Keratinocyte (primary cell): ENCODE results near the gene KATNA1. TPM values are rescaled to one million over a fixed set of nuclear protein-coding genes. Genes with fewer than 3 reads are reported as not detected.
"Not testable (repeated sequence)": the region's sequence is repeated elsewhere in the genome, so short reads cannot be mapped to it uniquely, and the experiment has no call there.

ENCODE experiments used
- DNase-seq: peaks from one replicate; pipeline ENCODE4 v3.0.0-alpha.2; 2011; ENCODE audit warnings: low read depth, missing footprints, low spot score
- FAIRE-seq: peaks from 2 replicates; lab custom pipeline; 2011; peaks lifted over from hg19 to GRCh38; lab: Jason Lieb, UNC
- H2AFZ ChIP-seq: 2 replicates; pipeline ENCODE4 v1.6.0; 2012; ENCODE audit warnings: low read length, control low read depth, inconsistent platforms; ENCODE audit not compliant: control insufficient read depth
- H3K27ac ChIP-seq: 2 replicates; pipeline ENCODE4 v1.5.1; 2011; ENCODE audit warnings: low read length; ENCODE audit not compliant: control insufficient read depth, insufficient read depth
- H3K27me3 ChIP-seq: 3 replicates; pipeline ENCODE4 v1.6.0; 2011; ENCODE audit warnings: low read length; ENCODE audit not compliant: control insufficient read depth, insufficient read depth; ENCODE audit errors: extremely low read depth
- H3K36me3 ChIP-seq, 2 experiments: 2 replicates in 1 of 2; 3 replicates in 1 of 2; pipeline ENCODE4 v1.5.1; 2011; ENCODE audit warnings: low read length in 2 of 2, mild to moderate bottlenecking in 1 of 2; ENCODE audit not compliant: control insufficient read depth in 2 of 2, insufficient read depth in 2 of 2; ENCODE audit errors: extremely low read depth in 1 of 2
- H3K4me1 ChIP-seq: 3 replicates; pipeline ENCODE4 v1.5.1; 2011; ENCODE audit warnings: low read length; ENCODE audit not compliant: control insufficient read depth, insufficient read depth; ENCODE audit errors: extremely low read depth
- H3K4me2 ChIP-seq: 3 replicates; pipeline ENCODE4 v1.6.0; 2011; ENCODE audit warnings: low read depth, low read length; ENCODE audit not compliant: control insufficient read depth, insufficient read depth; ENCODE audit errors: extremely low read depth
- H3K4me3 ChIP-seq, 3 experiments: fragments of 200-600 bp in 1 of 3; sonication (generic) in 1 of 3; 2 replicates in 2 of 3; 3 replicates in 1 of 3; pipeline ENCODE4 v1.5.1; 2011 to 2016; ENCODE audit warnings: low read length in 3 of 3, mild to moderate bottlenecking in 3 of 3, control low read depth in 2 of 3, inconsistent platforms in 1 of 3, low read depth in 1 of 3, mixed read lengths in 1 of 3, mixed run types in 1 of 3, moderate library complexity in 1 of 3; ENCODE audit not compliant: control insufficient read depth in 2 of 3, insufficient read depth in 2 of 3; ENCODE audit errors: extremely low read depth in 1 of 3
- H3K79me2 ChIP-seq: 2 replicates; pipeline ENCODE4 v1.6.0; 2012; ENCODE audit warnings: low read length; ENCODE audit not compliant: control insufficient read depth, insufficient read depth
- H3K9ac ChIP-seq: 3 replicates; pipeline ENCODE4 v1.6.0; 2011; ENCODE audit warnings: low read length; ENCODE audit not compliant: control insufficient read depth, insufficient read depth; ENCODE audit errors: extremely low read depth
- H3K9me1 ChIP-seq: 3 replicates; pipeline ENCODE4 v1.6.0; 2011; ENCODE audit warnings: low read length; ENCODE audit not compliant: control insufficient read depth, insufficient read depth; ENCODE audit errors: extremely low read depth
- H3K9me3 ChIP-seq: 2 replicates; pipeline ENCODE4 v1.5.1; 2012; ENCODE audit warnings: low read depth, low read length; ENCODE audit not compliant: control insufficient read depth
- H4K20me1 ChIP-seq: 3 replicates; pipeline ENCODE4 v1.6.0; 2011; ENCODE audit warnings: low read length; ENCODE audit not compliant: control insufficient read depth, insufficient read depth; ENCODE audit errors: extremely low read depth
- CTCF ChIP-seq, 3 experiments: IDR thresholded peaks in 1 of 3; conservative IDR thresholded peaks in 1 of 3; optimal IDR thresholded peaks in 1 of 3; 2 replicates in 2 of 3; 3 replicates in 1 of 3; pipeline versions ENCODE3 to v1.5.1; 2011; ENCODE audit warnings: low read length in 3 of 3, mild to moderate bottlenecking in 3 of 3, moderate library complexity in 2 of 3, control low read depth in 1 of 3, inconsistent platforms in 1 of 3; ENCODE audit not compliant: insufficient read depth in 2 of 3; ENCODE audit errors: extremely low read depth in 1 of 3
- EZH2 ChIP-seq: IDR thresholded peaks from one replicate; pipeline ENCODE4 v1.6.1; 2012; ENCODE audit warnings: inconsistent platforms, mild to moderate bottlenecking, low read length, moderate library complexity
- dilution Hi-C: fragments of 300-500 bp; cut with MboI; formaldehyde crosslinking; loops from one replicate; pipeline ENCODE4 v1.7.0; 2020; ENCODE audit warnings: low sequenced_read_pairs; ENCODE audit not compliant: extremely low pct_ligation_motif_present
- polyA plus RNA-seq, 5 experiments: library from polyadenylated mRNA; depleted of rRNA in 3 of 5; stranded (reverse) in 3 of 5; stranded (forward) in 1 of 5; unstranded in 1 of 5; fragments of >200 nt; gene quantifications; 1 replicate in 1 of 5; 2 replicates in 3 of 5; 3 replicates in 1 of 5; pipeline versions ENCODE4 v1.2.1 to v1.2.3, GENCODE V29; 2011 to 2012; ENCODE audit warnings: missing spikeins in 2 of 5, low read depth in 1 of 5, low replicate concordance in 1 of 5

The KATNA1 gene
- polyA plus RNA-seq, 1 donor (not counting 4 experiments of a cell fraction or from before 2014, with no cell fraction given), result 36.8 TPM

- FAIRE-seq (no peak), DNase-seq (no peak)
- H3K4me2 ChIP-seq, result no peak overlapping the region
- H3K4me1 ChIP-seq, result no peaks in the 10 kb centered on the region
- no peak overlapping the region for H2AFZ ChIP-seq
- H3K9me3 ChIP-seq, result no peaks in the 10 kb centered on the region
- H3K9ac ChIP-seq, result no peak overlapping the region
- H3K36me3 ChIP-seq, result peaks cover 7 to 12% of the 10 kb centered on the region in 2 experiments
- no peaks in the 10 kb centered on the region for H3K9me1 ChIP-seq
- no peaks in the 10 kb centered on the region for H3K27me3 ChIP-seq
- H3K27ac ChIP-seq, result no peak overlapping the region
- dilution Hi-C loops, result no loop called here
- TF ChIP-seq EZH2, result no peak
- no peak for TF ChIP-seq CTCF (optimal IDR thresholded peaks at IDR 0.05 in 1 of 3, IDR thresholded peaks at IDR 0.05 in 1 of 3, conservative IDR thresholded peaks at IDR 0.05 in 1 of 3; ENCODE audit: extremely low read depth in 1 of 3, insufficient read depth in 2 of 3, low read length in 3 of 3)
- peaks cover 22% of the 10 kb centered on the region for H3K79me2 ChIP-seq
- no peak overlapping the region for H3K4me3 ChIP-seq
- no peaks in the 10 kb centered on the region for H4K20me1 ChIP-seq
Measured at GRCh38 chr6:149683256-149683859, 34.8 kb upstream of the KATNA1 start.

- FAIRE-seq, result not testable (repeated sequence)
Measured at GRCh38 chr6:149681845-149682244, 33.3 kb upstream of the KATNA1 start.

GRCh38 chr6:149681209-149681608 is 32.7 kb upstream of the KATNA1 start:
- H3K9me1 ChIP-seq, result no peaks in the 10 kb centered on the region
- H3K79me2 ChIP-seq, result peaks cover 15% of the 10 kb centered on the region
- no peak for DNase-seq
- no peak overlapping the region for H2AFZ ChIP-seq
- H4K20me1 ChIP-seq, result no peaks in the 10 kb centered on the region
- no peak for TF ChIP-seq CTCF (optimal IDR thresholded peaks at IDR 0.05 in 1 of 3, IDR thresholded peaks at IDR 0.05 in 1 of 3, conservative IDR thresholded peaks at IDR 0.05 in 1 of 3; ENCODE audit: extremely low read depth in 1 of 3, insufficient read depth in 2 of 3, low read length in 3 of 3)
- TF ChIP-seq EZH2, result no peak
- no peak for FAIRE-seq
- dilution Hi-C loops, result no loop called here
- peaks cover 7 to 17% of the 10 kb centered on the region in 2 experiments for H3K36me3 ChIP-seq
- H3K27me3 ChIP-seq, result no peaks in the 10 kb centered on the region
- H3K9me3 ChIP-seq, result no peaks in the 10 kb centered on the region
- no peak overlapping the region for H3K9ac ChIP-seq
- H3K4me1 ChIP-seq, result no peaks in the 10 kb centered on the region
- H3K4me3 ChIP-seq, result no peak overlapping the region
- no peak overlapping the region for H3K27ac ChIP-seq
- no peak overlapping the region for H3K4me2 ChIP-seq

More at GRCh38 chr6:149681845-149682244, 33.3 kb upstream of the KATNA1 start:
- H2AFZ ChIP-seq, H3K9me1 ChIP-seq, H3K27me3 ChIP-seq, H3K4me1 ChIP-seq, H3K4me3 ChIP-seq, H3K27ac ChIP-seq, H3K4me2 ChIP-seq, H3K9me3 ChIP-seq, H3K9ac ChIP-seq, dilution Hi-C loops, DNase-seq, H4K20me1 ChIP-seq: not testable (repeated sequence)
- Histone ChIP-seq H3K79me2 (peaks cover 20% of the 10 kb centered on the region), H3K36me3 (peaks cover 7 to 12% of the 10 kb centered on the region in 2 experiments)
